Ishikawa (cell line): ENCODE measurements around the gene TLK1.

Source experiments
- EP300 ChIP-seq: IDR thresholded peaks from 2 replicates; pipeline ENCODE4 v1.6.1; 2012; ENCODE audit warnings: borderline replicate concordance
- TAF1 ChIP-seq: IDR thresholded peaks from 2 replicates; pipeline ENCODE4 v1.6.1; 2012; ENCODE audit warnings: low read depth, mild to moderate bottlenecking
- TCF12 ChIP-seq: IDR thresholded peaks from 2 replicates; pipeline ENCODE4 v1.6.1; 2012; ENCODE audit warnings: low read depth
- YY1 ChIP-seq: IDR thresholded peaks from 2 replicates; pipeline ENCODE4 v1.6.1; 2012; ENCODE audit warnings: low read depth
- TF ChIP-seq, protein P1 (sequence below): IDR thresholded peaks from 2 replicates; pipeline ENCODE4 v1.6.1; 2012; ENCODE audit warnings: low read depth, mild to moderate bottlenecking
- TF ChIP-seq, protein P2 (sequence below): IDR thresholded peaks from 2 replicates; pipeline ENCODE4 v1.6.1; 2012

DNA sequence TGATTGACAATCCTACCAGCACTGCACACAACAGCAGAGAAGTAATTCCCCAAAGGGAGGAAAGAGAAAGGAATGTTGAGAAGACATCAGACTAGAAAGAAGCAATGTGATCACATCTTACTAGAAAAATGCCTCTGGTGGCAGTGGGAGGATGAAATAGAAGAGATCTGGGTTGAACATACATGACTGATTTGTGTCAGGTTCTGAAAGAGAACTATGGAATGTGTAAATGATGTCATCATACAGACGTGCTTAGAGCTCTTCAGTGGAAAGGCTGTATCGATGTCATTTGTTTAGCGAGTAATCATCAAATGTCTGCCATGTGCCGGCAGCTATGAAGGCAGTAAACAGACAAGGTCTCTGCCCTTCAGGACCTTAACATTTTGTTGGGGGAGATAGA is 206.8 kb downstream of the TLK1 start:
- TF ChIP-seq, protein P1, sequence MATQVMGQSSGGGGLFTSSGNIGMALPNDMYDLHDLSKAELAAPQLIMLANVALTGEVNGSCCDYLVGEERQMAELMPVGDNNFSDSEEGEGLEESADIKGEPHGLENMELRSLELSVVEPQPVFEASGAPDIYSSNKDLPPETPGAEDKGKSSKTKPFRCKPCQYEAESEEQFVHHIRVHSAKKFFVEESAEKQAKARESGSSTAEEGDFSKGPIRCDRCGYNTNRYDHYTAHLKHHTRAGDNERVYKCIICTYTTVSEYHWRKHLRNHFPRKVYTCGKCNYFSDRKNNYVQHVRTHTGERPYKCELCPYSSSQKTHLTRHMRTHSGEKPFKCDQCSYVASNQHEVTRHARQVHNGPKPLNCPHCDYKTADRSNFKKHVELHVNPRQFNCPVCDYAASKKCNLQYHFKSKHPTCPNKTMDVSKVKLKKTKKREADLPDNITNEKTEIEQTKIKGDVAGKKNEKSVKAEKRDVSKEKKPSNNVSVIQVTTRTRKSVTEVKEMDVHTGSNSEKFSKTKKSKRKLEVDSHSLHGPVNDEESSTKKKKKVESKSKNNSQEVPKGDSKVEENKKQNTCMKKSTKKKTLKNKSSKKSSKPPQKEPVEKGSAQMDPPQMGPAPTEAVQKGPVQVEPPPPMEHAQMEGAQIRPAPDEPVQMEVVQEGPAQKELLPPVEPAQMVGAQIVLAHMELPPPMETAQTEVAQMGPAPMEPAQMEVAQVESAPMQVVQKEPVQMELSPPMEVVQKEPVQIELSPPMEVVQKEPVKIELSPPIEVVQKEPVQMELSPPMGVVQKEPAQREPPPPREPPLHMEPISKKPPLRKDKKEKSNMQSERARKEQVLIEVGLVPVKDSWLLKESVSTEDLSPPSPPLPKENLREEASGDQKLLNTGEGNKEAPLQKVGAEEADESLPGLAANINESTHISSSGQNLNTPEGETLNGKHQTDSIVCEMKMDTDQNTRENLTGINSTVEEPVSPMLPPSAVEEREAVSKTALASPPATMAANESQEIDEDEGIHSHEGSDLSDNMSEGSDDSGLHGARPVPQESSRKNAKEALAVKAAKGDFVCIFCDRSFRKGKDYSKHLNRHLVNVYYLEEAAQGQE = no peak
- TF ChIP-seq YY1 (no peak), EP300 (no peak), TCF12 (no peak), TAF1 (no peak)
- TF ChIP-seq, protein P2, sequence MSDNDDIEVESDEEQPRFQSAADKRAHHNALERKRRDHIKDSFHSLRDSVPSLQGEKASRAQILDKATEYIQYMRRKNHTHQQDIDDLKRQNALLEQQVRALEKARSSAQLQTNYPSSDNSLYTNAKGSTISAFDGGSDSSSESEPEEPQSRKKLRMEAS = no peak
